Liver (tissue), 3 donors: ENCODE results near the gene PLCD1.

Source experiments
- EGR1 ChIP-seq, 2 donors: IDR thresholded peaks; 2 replicates each; pipeline ENCODE4 v1.6.1; 2016 to 2018; ENCODE audit warnings: antibody characterized with exemption in 2 of 2, low read depth in 2 of 2
- GABPA ChIP-seq, 2 donors: IDR thresholded peaks in 1 of 2; conservative IDR thresholded peaks in 1 of 2; 2 replicates each; pipeline ENCODE4 v1.6.1; 2016; ENCODE audit warnings: antibody characterized with exemption in 2 of 2, mild to moderate bottlenecking in 1 of 2, moderate library complexity in 1 of 2
- HNF4G ChIP-seq: IDR thresholded peaks from 2 replicates; pipeline ENCODE4 v1.6.1; 2016; ENCODE audit warnings: antibody characterized with exemption
- NR2F2 ChIP-seq: IDR thresholded peaks from 2 replicates; pipeline ENCODE4 v1.6.1; 2016; ENCODE audit warnings: antibody characterized with exemption
- RAD21 ChIP-seq, 2 donors: IDR thresholded peaks; 2 replicates each; pipeline ENCODE4 v1.6.1; 2016; ENCODE audit warnings: antibody characterized with exemption in 2 of 2, mild to moderate bottlenecking in 2 of 2
- RXRA ChIP-seq, 2 donors: IDR thresholded peaks; 2 replicates each; pipeline ENCODE4 v1.6.1; 2017 to 2018; ENCODE audit warnings: antibody characterized with exemption in 2 of 2, mild to moderate bottlenecking in 1 of 2
- SP1 ChIP-seq: IDR thresholded peaks from 2 replicates; pipeline ENCODE4 v1.6.1; 2018; ENCODE audit warnings: antibody characterized with exemption, mild to moderate bottlenecking
- TAF1 ChIP-seq: conservative IDR thresholded peaks from 2 replicates; pipeline ENCODE4 v1.6.1; 2016; ENCODE audit warnings: antibody characterized with exemption, mild to moderate bottlenecking
- YY1 ChIP-seq: IDR thresholded peaks from 2 replicates; pipeline ENCODE4 v1.6.1; 2016; ENCODE audit warnings: antibody characterized with exemption, mild to moderate bottlenecking
- TF ChIP-seq, protein P1 (sequence below): IDR thresholded peaks from 2 replicates; pipeline ENCODE4 v1.6.1; 2016; ENCODE audit warnings: antibody characterized with exemption
- TF ChIP-seq, protein P2 (sequence below): fragments of 150-350 bp; IDR thresholded peaks from 2 replicates; pipeline ENCODE4 v1.5.1; 2017; ENCODE audit warnings: improper control_type of control experiment, low read depth, low read length; ENCODE audit not compliant: missing input control
- TF ChIP-seq, protein P3 (sequence below): IDR thresholded peaks from 2 replicates; pipeline ENCODE4 v1.6.1; 2016; ENCODE audit warnings: antibody characterized with exemption
- TF ChIP-seq, protein P4 (sequence below): IDR thresholded peaks from 2 replicates; pipeline ENCODE4 v1.6.1; 2016; ENCODE audit warnings: antibody characterized with exemption
- donor health status: healthy.
- donor health status: healthy.

DNA sequence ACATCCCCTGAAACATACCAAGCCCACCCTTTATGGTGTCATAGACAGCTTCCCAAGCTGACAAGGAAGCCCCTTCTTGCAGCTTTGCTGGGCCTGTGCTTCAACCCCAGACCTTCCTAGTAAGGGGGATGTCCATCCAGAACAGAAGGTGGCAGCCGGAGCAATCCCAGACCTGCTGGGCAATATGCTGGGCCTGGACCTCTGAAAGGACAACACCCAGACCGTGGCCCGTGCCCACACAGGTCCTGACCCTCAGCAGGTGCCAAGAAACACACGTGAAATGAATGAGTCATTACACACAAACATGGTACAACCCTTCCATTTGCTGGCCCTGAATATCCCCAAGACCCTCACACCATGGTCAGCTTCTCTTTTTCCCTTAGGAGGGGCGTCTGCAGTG, 58.6 kb downstream of the PLCD1 start:
- TF ChIP-seq, protein P1, sequence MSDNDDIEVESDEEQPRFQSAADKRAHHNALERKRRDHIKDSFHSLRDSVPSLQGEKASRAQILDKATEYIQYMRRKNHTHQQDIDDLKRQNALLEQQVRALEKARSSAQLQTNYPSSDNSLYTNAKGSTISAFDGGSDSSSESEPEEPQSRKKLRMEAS: no peak
- TF ChIP-seq, protein P2, sequence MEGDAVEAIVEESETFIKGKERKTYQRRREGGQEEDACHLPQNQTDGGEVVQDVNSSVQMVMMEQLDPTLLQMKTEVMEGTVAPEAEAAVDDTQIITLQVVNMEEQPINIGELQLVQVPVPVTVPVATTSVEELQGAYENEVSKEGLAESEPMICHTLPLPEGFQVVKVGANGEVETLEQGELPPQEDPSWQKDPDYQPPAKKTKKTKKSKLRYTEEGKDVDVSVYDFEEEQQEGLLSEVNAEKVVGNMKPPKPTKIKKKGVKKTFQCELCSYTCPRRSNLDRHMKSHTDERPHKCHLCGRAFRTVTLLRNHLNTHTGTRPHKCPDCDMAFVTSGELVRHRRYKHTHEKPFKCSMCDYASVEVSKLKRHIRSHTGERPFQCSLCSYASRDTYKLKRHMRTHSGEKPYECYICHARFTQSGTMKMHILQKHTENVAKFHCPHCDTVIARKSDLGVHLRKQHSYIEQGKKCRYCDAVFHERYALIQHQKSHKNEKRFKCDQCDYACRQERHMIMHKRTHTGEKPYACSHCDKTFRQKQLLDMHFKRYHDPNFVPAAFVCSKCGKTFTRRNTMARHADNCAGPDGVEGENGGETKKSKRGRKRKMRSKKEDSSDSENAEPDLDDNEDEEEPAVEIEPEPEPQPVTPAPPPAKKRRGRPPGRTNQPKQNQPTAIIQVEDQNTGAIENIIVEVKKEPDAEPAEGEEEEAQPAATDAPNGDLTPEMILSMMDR: no peak
- TF ChIP-seq YY1 (no peak), RAD21 (IDR thresholded peaks at IDR 0.05) (no peak), TAF1 (no peak), HNF4G (no peak), GABPA (IDR thresholded peaks at IDR 0.05 in 1 of 2, conservative IDR thresholded peaks at IDR 0.05 in 1 of 2) (no peak), RXRA (IDR thresholded peaks at IDR 0.05) (no peak), NR2F2 (no peak), SP1 (no peak), EGR1 (IDR thresholded peaks at IDR 0.05; ENCODE audit: low read depth in 2 of 2) (no peak)
- TF ChIP-seq, protein P3, sequence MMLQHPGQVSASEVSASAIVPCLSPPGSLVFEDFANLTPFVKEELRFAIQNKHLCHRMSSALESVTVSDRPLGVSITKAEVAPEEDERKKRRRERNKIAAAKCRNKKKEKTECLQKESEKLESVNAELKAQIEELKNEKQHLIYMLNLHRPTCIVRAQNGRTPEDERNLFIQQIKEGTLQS: no peak
- TF ChIP-seq, protein P4, sequence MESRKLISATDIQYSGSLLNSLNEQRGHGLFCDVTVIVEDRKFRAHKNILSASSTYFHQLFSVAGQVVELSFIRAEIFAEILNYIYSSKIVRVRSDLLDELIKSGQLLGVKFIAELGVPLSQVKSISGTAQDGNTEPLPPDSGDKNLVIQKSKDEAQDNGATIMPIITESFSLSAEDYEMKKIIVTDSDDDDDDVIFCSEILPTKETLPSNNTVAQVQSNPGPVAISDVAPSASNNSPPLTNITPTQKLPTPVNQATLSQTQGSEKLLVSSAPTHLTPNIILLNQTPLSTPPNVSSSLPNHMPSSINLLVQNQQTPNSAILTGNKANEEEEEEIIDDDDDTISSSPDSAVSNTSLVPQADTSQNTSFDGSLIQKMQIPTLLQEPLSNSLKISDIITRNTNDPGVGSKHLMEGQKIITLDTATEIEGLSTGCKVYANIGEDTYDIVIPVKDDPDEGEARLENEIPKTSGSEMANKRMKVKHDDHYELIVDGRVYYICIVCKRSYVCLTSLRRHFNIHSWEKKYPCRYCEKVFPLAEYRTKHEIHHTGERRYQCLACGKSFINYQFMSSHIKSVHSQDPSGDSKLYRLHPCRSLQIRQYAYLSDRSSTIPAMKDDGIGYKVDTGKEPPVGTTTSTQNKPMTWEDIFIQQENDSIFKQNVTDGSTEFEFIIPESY: no peak
